NCI-H1930 (cell line): ENCODE measurements around the gene NOM1.

ENCODE experiments used
- DNase-seq, 2 experiments: peaks; one replicate each; lab custom pipeline; 2025; lab: John Stamatoyannopoulos, UW

The NOM1 gene

GRCh38 chr7:156984174-156984891, 34.8 kb downstream of the NOM1 start:
- DNase-seq, result no peak

DNA sequence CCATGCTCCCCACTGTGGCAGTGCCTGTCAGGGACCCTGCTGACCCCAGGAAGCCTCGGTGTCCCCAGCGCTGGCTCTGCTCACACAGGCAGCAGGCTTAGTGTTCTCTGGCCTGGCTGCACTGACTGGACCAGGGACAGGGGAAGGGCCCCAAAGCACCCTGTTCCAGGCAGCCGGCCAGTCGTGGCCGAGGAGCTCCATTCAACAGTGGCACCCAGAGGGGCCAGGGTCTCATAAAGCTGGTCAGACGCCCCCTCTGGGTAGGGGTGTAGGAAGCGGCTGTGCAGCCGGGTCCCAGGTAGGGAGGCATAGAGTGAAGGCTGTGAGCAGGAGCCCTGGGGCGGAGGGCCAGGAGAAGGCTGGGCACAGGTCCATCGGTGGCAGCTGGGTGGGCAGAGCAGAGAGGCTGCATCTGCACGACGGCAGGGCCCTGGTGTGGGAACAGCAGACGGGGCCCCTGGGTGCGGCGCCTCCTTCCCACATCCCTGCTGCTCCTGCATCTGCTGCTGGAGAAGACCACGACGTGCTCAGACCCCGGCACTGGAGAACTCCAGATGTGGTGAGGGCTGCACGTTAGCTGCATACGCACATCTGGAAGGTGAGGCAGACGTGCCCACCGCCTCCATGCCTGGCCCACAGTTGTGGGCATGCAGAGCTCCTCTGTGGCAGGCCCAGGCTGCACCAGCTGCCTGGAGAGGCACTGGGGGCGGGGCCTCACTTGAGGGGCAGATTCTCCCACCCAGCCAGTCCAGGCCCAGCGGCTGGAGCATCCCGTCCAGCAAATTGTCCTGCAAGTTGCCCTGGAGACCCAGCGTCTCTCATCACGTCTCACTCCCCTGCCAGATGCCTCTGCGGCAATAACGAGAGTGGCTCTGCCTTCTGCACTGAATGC, 35.8 kb downstream of the NOM1 start:
- no peak for DNase-seq

GRCh38 chr7:156986378-156986777, 36.9 kb downstream of the NOM1 start:
- DNase-seq, result no peak

GRCh38 chr7:156988343-156989185, 39.1 kb downstream of the NOM1 start:
- no peak for DNase-seq

DNA sequence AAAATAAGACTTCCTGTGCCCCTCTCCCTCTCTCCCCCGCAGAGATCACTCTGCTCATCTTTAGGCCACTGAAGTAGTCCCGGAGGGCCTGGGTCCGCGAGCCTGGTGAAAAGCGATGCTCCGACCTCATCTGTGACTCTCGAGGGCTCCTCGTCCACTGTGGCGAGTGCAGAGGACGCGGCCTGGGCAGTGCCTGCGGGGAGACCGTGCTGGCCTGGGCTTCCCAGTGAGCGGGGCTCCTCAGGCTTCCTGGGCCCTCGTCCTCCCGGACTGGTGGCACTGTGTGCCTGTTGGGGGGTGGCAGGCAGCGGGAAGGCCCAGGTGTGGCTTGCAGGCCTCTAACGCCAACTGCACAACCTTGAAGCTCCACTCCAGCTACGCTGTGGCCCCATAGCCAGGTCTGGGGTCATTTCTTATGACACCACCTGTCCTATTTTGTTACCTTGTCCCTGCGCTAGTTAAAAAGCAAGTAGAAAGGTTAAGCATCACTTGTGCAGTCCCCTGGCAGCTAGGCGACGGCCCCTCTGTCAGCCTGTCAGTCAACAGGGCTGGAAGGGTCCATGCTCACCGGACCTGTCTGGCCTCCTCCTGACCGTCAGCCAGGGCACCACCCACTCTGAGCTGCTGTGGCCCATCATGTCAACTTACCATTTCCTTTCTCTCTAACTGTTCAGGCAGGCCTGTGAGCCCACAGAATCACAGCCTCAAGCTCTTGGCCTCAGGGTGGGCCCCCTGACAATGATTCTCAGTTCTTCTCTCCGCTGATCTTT, 40.4 kb downstream of the NOM1 start:
- no peak for DNase-seq

GRCh38 chr7:156993021-156993924, 43.8 kb downstream of the NOM1 start:
- no peak for DNase-seq

DNA sequence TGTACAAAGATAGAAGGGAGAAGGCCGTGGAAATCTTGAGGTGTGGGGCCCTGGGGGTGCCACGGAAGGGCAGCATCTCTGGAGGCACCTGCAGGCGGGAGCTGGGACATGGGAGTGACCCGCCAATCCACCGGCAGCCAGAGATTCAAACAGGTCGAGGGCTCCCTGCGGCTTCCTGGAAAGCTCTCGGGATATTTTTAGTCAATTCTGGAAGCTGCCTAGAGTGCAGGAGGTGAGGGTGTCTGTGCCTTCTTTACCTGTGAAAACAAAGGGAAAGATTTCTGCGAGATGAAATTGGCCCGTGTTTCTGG, 44.4 kb downstream of the NOM1 start:
- DNase-seq, result no peak

DNA sequence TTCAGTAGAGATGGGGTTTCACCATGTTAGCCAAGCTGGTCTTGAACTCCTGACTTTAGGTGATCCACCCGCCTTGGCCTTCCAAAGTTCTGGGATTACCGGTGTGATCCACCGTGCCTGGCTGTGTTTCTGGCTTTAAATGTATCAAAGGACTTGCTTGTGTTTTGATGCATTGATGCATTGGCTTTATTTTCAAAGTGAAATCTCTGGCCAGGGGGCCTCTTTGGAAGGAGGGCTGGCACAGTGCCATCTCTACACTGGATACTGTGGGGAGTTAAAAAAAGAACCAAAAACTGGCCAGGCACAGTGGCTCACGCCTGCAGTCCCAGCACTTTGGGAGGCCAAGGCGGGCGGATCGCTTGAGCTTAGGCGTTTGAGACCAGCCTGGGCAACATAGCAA, 44.9 kb downstream of the NOM1 start:
- DNase-seq, result no peak

- no peak for DNase-seq
These were observed 49.8 kb downstream of the NOM1 start for GRCh38 chr7:156998988-156999957.

DNA sequence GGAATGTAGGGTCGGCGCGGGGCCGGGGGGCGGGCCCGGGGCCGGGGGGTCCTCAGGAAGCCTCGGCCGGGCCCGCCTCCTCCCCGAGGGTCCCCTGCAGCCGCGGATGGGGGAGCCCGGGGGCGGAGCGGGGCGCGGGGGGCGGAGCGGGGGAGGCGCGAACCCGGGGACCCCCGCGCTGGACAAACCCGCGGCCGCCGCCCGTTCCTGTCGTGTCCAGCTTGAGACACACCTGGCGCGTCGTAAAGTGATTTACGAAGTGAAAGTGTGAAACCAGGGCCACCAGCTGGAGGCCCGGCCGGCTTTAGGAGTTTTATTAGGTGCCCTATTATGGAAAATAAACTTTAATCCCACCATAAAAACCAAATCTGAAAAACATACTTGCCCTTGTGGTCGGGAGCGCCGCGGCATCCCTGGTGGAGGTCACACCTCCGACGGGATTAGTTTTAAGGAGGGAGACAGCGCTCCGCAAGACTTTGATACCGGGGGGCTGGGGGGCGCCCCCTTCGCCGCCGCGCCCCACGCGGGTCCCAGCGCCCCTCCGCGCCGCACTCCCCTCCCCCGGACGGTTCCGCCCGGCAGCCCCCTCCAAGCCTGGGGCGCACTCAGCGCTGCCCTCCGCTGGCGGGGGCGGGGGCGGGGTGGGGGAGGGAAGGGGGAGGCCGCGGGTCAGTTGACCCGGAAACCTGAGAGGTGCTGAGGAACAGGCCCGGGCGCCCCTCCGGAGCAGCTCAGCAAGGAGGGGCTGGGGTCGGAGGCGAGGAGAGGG, 50.6 kb downstream of the NOM1 start:
- peak in 1 of 2 experiments; percentile 16 for DNase-seq

DNA sequence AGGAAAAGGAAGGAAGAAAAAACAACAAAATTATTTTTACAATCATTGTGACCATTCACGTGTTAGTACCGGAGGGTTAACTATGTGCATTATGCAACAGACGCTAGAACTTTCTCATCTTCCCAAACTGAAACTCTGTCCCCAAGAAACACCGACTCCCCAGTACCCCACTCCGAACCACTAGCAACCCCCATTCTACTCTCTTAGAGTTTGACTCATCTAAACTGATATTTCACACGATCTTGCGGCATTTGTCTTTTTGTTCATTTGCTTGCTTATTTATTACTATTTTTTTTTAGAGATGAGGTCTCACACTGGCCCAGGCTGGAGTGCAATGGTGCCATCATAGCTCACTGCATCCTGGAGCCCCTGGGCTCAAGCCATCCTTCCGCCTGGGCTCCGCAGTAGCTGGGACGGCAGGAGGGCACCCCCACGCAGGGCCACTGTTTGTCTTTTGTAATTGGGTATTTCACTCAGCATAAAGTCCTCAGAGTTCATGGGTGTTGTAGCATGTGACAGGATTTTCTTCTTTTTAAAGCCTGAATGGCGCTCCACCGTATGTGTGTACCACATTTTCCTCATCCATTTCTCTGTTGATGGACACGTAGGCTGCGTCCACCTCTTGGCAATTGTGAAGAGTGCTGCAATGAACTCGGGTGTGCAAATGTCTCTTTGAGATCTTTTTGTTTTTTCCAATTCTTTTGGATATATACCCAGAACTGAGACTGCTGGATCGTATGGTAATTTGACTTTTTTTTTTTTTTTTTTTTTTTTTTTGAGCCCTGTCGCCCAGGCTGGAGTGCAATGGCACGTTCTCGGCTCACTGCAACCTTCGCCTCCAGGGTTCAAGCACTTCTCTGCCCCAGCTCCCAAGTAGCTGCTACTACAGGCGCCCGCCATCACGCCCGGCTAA, 51.5 kb downstream of the NOM1 start:
- no peak for DNase-seq

DNA sequence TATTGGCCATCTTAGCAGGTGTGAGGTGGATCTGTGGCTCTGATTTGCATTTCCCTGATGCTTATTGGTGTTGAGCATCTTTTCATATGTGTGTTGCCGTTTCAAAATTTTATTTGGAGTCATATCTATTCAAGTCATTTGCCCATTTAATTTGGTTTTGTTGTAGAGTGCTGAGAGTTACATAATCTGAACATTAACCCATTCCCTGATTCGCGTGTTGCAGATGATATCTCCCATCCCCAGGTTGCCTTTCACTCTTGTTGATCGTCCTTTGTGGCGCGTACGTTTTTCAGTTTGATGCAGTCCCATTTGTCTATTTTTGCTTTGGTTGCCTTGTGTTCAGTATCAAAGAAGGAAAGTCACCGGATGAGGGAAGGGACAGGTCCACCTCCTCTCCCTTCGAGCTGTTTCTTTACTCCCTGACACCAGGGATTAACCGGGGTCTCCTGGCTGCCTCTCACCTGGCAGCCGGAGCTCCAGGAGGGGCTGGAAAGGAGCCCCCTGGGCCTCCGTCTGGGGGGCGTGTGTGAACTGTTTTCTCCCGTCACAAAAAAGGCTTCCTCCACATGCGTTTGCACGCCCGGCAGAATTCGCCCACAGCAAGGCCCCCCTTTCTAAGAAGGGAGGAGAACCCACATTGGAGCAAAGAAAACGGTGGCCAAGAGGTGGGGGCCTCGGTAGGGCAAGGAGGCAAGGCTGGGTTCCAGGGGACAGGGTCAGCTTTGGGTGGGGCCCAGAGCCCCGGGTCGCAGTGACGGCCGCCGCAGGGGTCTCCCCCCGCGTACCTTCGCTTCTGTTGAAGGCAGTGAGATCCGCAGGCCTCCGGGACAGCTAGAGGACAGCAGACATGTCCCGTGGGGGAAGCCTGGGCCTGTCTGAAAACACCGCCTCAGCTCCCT, 52.7 kb downstream of the NOM1 start:
- no peak for DNase-seq

DNA sequence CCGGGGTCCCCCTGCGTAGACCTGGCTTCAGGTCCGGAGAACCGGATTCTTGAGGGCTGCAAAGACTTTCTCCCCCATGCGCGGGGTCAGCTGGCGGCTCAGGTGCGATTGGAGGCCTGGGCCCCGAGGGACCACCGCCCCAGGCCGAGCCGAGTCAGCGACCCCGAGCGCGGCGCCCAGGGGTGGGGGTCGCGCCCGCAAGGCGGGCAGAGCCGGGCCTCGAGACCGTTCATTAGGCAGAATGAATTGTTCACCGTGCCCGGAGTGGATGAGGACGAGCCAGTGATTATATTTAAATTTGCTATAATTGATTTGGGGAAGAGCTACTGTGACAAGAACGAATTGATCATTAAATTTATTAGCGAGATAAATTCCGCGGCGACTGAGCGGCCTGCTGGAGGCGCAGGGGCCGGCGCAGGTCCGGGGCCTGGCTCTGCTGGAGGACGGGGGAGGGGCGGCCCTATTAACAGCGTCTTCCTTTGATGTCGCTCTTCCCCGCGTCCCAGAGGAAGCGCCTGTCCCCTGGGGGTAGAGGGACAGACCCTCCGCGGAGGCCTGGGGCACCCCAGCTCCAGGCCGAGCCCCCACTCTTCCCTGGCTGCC, 53.4 kb downstream of the NOM1 start:
- DNase-seq, result no peak

DNA sequence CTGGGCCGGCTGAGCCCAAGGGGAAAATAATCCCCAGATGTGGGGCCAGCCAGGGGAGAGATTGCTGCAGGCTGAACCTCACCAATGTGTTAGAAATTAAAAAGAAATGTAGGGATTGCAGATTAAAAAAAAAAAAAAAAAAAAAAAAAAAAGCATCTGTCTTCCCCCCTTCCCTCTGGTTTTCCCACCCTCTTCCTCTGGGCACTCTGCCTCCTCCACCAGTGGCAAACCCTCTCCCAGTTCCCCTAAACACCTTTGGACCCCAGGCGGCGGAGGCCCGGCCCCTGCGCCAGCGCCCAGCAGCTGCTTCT, 53.9 kb downstream of the NOM1 start:
- no peak for DNase-seq

- DNase-seq, result no peak
These were observed 54.4 kb downstream of the NOM1 start for GRCh38 chr7:157003756-157004520.
